A549 (cell line): ENCODE measurements around the gene KSR2. TPM values are rescaled to one million over a fixed set of nuclear protein-coding genes. Genes with fewer than 3 reads are reported as not detected.

ENCODE experiments used
- ATAC-seq, 2 experiments: fragments of 200-7000 bp in 1 of 2; fragments of >200 bp in 1 of 2; cut with Nextera tagmentation in 1 of 2; cut with Tn5 transposase in 1 of 2; 3 replicates each; pipeline versions ENCODE4 v1.8.0 to v1.9.1; 2018 to 2020; ENCODE audit warnings: mild to moderate bottlenecking in 1 of 2, moderate library complexity in 1 of 2
- CTCF ChIA-PET: fragments of 300-600 bp; sonication (Branson Sonifier 250); formaldehyde crosslinking; extraction: SDS; loops from one replicate; lab custom pipeline; 2021; ENCODE audit warnings: antibody characterized with exemption, inconsistent platforms; lab: Yijun Ruan, JAX
- POLR2A ChIA-PET: fragments of 350-600 bp; formaldehyde crosslinking; extraction: SDS; loops from one replicate; lab custom pipeline; 2021; ENCODE audit warnings: antibody characterized with exemption, inconsistent platforms; lab: Yijun Ruan, JAX
- DNase-seq, 2 experiments: peaks; one replicate each; pipeline versions ENCODE4 v3.0.0 to v3.0.0-alpha.2; 2011 to 2016; ENCODE audit warnings: low read depth in 1 of 2, low spot score in 1 of 2
- FAIRE-seq: peaks from 2 replicates; lab custom pipeline; 2011; peaks lifted over from hg19 to GRCh38; lab: Jason Lieb, UNC
- H3K27ac ChIP-seq, 2 experiments: fragments of >200 bp; sonication (Bioruptor Twin); formaldehyde crosslinking; 3 replicates each; pipeline ENCODE4 v1.5.1; 2016 to 2017
- H3K4me1 ChIP-seq: fragments of >200 bp; sonication (Bioruptor Twin); formaldehyde crosslinking; 3 replicates; pipeline ENCODE4 v1.6.1; 2016
- H3K4me2 ChIP-seq: fragments of >200 bp; sonication (Bioruptor Twin); formaldehyde crosslinking; 3 replicates; pipeline ENCODE4 v1.6.1; 2016
- H3K4me3 ChIP-seq: fragments of >200 bp; sonication (Bioruptor Twin); formaldehyde crosslinking; 3 replicates; pipeline ENCODE4 v1.5.1; 2016
- H3K9me3 ChIP-seq: fragments of >200 bp; sonication (Bioruptor Twin); formaldehyde crosslinking; 3 replicates; pipeline ENCODE4 v1.6.1; 2016
- BCL3 ChIP-seq: fragments of >200 bp; sonication (Bioruptor Twin); formaldehyde crosslinking; IDR thresholded peaks from 3 replicates; pipeline ENCODE4 v1.6.1; 2016
- BHLHE40 ChIP-seq: IDR thresholded peaks from 2 replicates; pipeline ENCODE4 v1.6.1; 2012; ENCODE audit warnings: low read depth, low read length, inconsistent platforms
- CBX2 ChIP-seq: fragments of 200-600 bp; sonication (generic); IDR thresholded peaks from 2 replicates; pipeline ENCODE4 v1.6.1; 2016; ENCODE audit warnings: low read depth, mild to moderate bottlenecking, borderline replicate concordance
- CBX8 ChIP-seq: fragments of 200-600 bp; sonication (generic); IDR thresholded peaks from 2 replicates; pipeline ENCODE4 v1.6.1; 2016
- CHD2 ChIP-seq: fragments of 150-350 bp; IDR thresholded peaks from 2 replicates; pipeline ENCODE4 v1.6.1; 2014; ENCODE audit warnings: low read length; ENCODE audit not compliant: partially characterized antibody
- EHF ChIP-seq: fragments of 250-450 bp; sonication (Bioruptor Pico); IDR thresholded peaks from 2 replicates; pipeline ENCODE4 v1.5.0; 2020; ENCODE audit warnings: mild to moderate bottlenecking
- EHMT2 ChIP-seq: fragments of 200-600 bp; sonication (generic); IDR thresholded peaks from 2 replicates; pipeline ENCODE4 v1.6.1; 2016; ENCODE audit warnings: antibody characterized with exemption, low read depth, mild to moderate bottlenecking, moderate library complexity
- EP300 ChIP-seq, 2 experiments: fragments of >200 bp; sonication (Bioruptor Twin); formaldehyde crosslinking; IDR thresholded peaks; 2 replicates in 1 of 2; 3 replicates in 1 of 2; pipeline ENCODE4 v1.6.1; 2016 to 2017
- FOSB ChIP-seq: fragments of 250-450 bp; sonication (Bioruptor Pico); IDR thresholded peaks from 2 replicates; pipeline ENCODE4 v1.5.0; 2020; ENCODE audit warnings: mild to moderate bottlenecking, moderate library complexity
- GATA3 ChIP-seq: IDR thresholded peaks from 2 replicates; pipeline ENCODE4 v1.6.1; 2012; ENCODE audit warnings: borderline replicate concordance
- HMGXB4 ChIP-seq: fragments of 250-450 bp; sonication (Bioruptor Pico); IDR thresholded peaks from 2 replicates; pipeline ENCODE4 v1.5.0; 2021; ENCODE audit warnings: mild to moderate bottlenecking, moderate library complexity, borderline replicate concordance
- HOXB5 ChIP-seq: fragments of 250-450 bp; sonication (Bioruptor Pico); IDR thresholded peaks from 2 replicates; pipeline ENCODE4 v1.5.0; 2020; ENCODE audit warnings: mild to moderate bottlenecking, moderate library complexity
- JUNB ChIP-seq: fragments of >200 bp; sonication (Bioruptor Twin); formaldehyde crosslinking; IDR thresholded peaks from 2 replicates; pipeline ENCODE4 v1.6.1; 2016
- KDM1A ChIP-seq: fragments of 200-600 bp; sonication (generic); IDR thresholded peaks from 2 replicates; pipeline ENCODE4 v1.6.1; 2016; ENCODE audit warnings: low read depth, mild to moderate bottlenecking
- MAZ ChIP-seq: fragments of 150-350 bp; IDR thresholded peaks from 2 replicates; pipeline ENCODE4 v1.6.1; 2014; ENCODE audit warnings: antibody characterized with exemption, low read depth, low read length, borderline replicate concordance
- MYC ChIP-seq: IDR thresholded peaks from 2 replicates; pipeline ENCODE4 v1.6.1; 2012; ENCODE audit warnings: mild to moderate bottlenecking, inconsistent platforms, low read length, improper control_type of control experiment, borderline replicate concordance
- NPAS2 ChIP-seq: fragments of 250-450 bp; sonication (Bioruptor Pico); IDR thresholded peaks from 2 replicates; pipeline ENCODE4 v1.8.0; 2022; ENCODE audit warnings: mild to moderate bottlenecking, moderate library complexity, borderline replicate concordance
- NR3C1 ChIP-seq: fragments of >200 bp; sonication (Bioruptor Twin); formaldehyde crosslinking; IDR thresholded peaks from 3 replicates; pipeline ENCODE4 v1.6.1; 2017
- PHF8 ChIP-seq: fragments of 200-600 bp; sonication (generic); IDR thresholded peaks from 2 replicates; pipeline ENCODE4 v1.6.1; 2016; ENCODE audit warnings: low read depth, mild to moderate bottlenecking, antibody characterized with exemption, moderate library complexity, borderline replicate concordance
- POLR2A ChIP-seq: IDR thresholded peaks from 2 replicates; pipeline ENCODE4 v1.6.1; 2012; ENCODE audit warnings: mild to moderate bottlenecking, low read length
- SMC3 ChIP-seq: fragments of >200 bp; sonication (Bioruptor Twin); formaldehyde crosslinking; IDR thresholded peaks from 3 replicates; pipeline ENCODE4 v1.6.1; 2018; ENCODE audit warnings: inconsistent platforms
- TP53 ChIP-seq: fragments of 250-450 bp; sonication (Bioruptor Pico); IDR thresholded peaks from 2 replicates; pipeline ENCODE4 v1.5.0; 2021; ENCODE audit warnings: mild to moderate bottlenecking, moderate library complexity
- ZC3H11A ChIP-seq: fragments of 450-650 bp; IDR thresholded peaks from 2 replicates; pipeline ENCODE4 v1.6.1; 2014; ENCODE audit warnings: antibody characterized with exemption, mild to moderate bottlenecking
- ZNF302 ChIP-seq: fragments of 250-450 bp; sonication (Bioruptor Pico); IDR thresholded peaks from 2 replicates; pipeline ENCODE4 v1.9.0; 2021; ENCODE audit warnings: inconsistent platforms, mild to moderate bottlenecking, moderate library complexity
- WGBS: methylation state at CpG from one replicate; pipeline ENCODE4 v1.1.6; 2017; ENCODE audit errors: missing lambda C conversion rate; 5-methylcytosine and 5-hydroxymethylcytosine counted together
- polyA plus RNA-seq, 4 experiments: library from polyadenylated mRNA; depleted of rRNA in 3 of 4; stranded (reverse); fragments of >200 nt; fragmentation: RNase III in 1 of 4; extraction: RNeasy Plus Mini Kit Qiagen cat#74134 plus additional on column Dnase treatment in 1 of 4; gene quantifications; 2 replicates in 3 of 4; 3 replicates in 1 of 4; pipeline ENCODE4 v1.2.3, GENCODE V29; 2011 to 2017

KSR2 gene
- polyA plus RNA-seq, 2 of the 4 experiments (the other 2 are of a cell fraction), result 0.37 to 1.2 TPM

- ChIA-PET POLR2A (no interaction called here), CTCF (interaction anchor here (1.2 to 7.6 kb wide), 3 partner anchors 28 to 499 kb away, joined by 3 to 203 read pairs (median 4); partner anchors contain the start of gene SUDS3)
- WGBS, result 82% methylated on average over 3 of the region's 3 CpGs
- DNase-seq (no peak), ATAC-seq (no peak), FAIRE-seq (no peak)
- Histone ChIP-seq H3K4me1 (no peaks in the 10 kb centered on the region), H3K27ac (no peak overlapping the region), H3K4me2 (no peak overlapping the region), H3K4me3 (no peak overlapping the region), H3K9me3 (no peaks in the 10 kb centered on the region)
- TF ChIP-seq NPAS2 (CRISPR knock-in tag) (no peak), ZNF302 (no peak), BHLHE40 (no peak), HOXB5 (CRISPR knock-in tag) (no peak), EHF (CRISPR knock-in tag) (no peak), CBX8 (no peak), MAZ (no peak), GATA3 (no peak)
Measured at GRCh38 chr12:117876436-117876816, 92.4 kb downstream of the KSR2 start.

GRCh38 chr12:117875744-117876435 is 92.9 kb downstream of the KSR2 start:
- TF ChIP-seq MYC (no peak), BCL3 (no peak), KDM1A (no peak), POLR2A (no peak), PHF8 (no peak), EP300 (IDR thresholded peaks at IDR 0.05) (no peak), FOSB (CRISPR knock-in tag) (no peak), TP53 (CRISPR knock-in tag) (no peak), CBX2 (no peak), BHLHE40 (no peak), HMGXB4 (no peak), EHF (CRISPR knock-in tag) (no peak), CHD2 (no peak), NR3C1 (no peak), JUNB (no peak), ZC3H11A (no peak), SMC3 (no peak), EHMT2 (no peak)
- TF ChIP-seq, all 56 proteins: peak for 0
- H3K9me3 ChIP-seq, result no peaks in the 10 kb centered on the region
- POLR2A ChIA-PET, result interaction anchor here (0.9 kb wide), 1 partner anchor 159 kb away, joined by 7 read pairs; no protein-coding TSS in a partner anchor
- no peak for FAIRE-seq
- H3K4me1 ChIP-seq, result no peaks in the 10 kb centered on the region
- no peak overlapping the region for H3K27ac ChIP-seq
- WGBS, result 81% methylated on average over 29 of the region's 29 CpGs
- H3K4me2 ChIP-seq, result no peak overlapping the region
- DNase-seq, result no peak
- H3K4me3 ChIP-seq, result no peak overlapping the region
- ATAC-seq, result no peak
- CTCF ChIA-PET, result interaction anchor here (0.7 to 7.6 kb wide), 35 partner anchors 9 to 502 kb away, joined by 3 to 203 read pairs (median 6); partner anchors contain the start of genes RFC5 and SUDS3
